Keratinocyte (primary cell): Measurements from ENCODE around the gene MORF4L1. TPM values are rescaled to one million over a fixed set of nuclear protein-coding genes. Genes with fewer than 3 reads are reported as not detected.

Experiments used
- DNase-seq: peaks from one replicate; pipeline ENCODE4 v3.0.0-alpha.2; 2011; ENCODE audit warnings: low read depth, missing footprints, low spot score
- FAIRE-seq: peaks from 2 replicates; lab custom pipeline; 2011; peaks lifted over from hg19 to GRCh38; lab: Jason Lieb, UNC
- H2AFZ ChIP-seq: 2 replicates; pipeline ENCODE4 v1.6.0; 2012; ENCODE audit warnings: low read length, control low read depth, inconsistent platforms; ENCODE audit not compliant: control insufficient read depth
- H3K27ac ChIP-seq: 2 replicates; pipeline ENCODE4 v1.5.1; 2011; ENCODE audit warnings: low read length; ENCODE audit not compliant: control insufficient read depth, insufficient read depth
- H3K27me3 ChIP-seq: 3 replicates; pipeline ENCODE4 v1.6.0; 2011; ENCODE audit warnings: low read length; ENCODE audit not compliant: control insufficient read depth, insufficient read depth; ENCODE audit errors: extremely low read depth
- H3K36me3 ChIP-seq, 2 experiments: 2 replicates in 1 of 2; 3 replicates in 1 of 2; pipeline ENCODE4 v1.5.1; 2011; ENCODE audit warnings: low read length in 2 of 2, mild to moderate bottlenecking in 1 of 2; ENCODE audit not compliant: control insufficient read depth in 2 of 2, insufficient read depth in 2 of 2; ENCODE audit errors: extremely low read depth in 1 of 2
- H3K4me1 ChIP-seq: 3 replicates; pipeline ENCODE4 v1.5.1; 2011; ENCODE audit warnings: low read length; ENCODE audit not compliant: control insufficient read depth, insufficient read depth; ENCODE audit errors: extremely low read depth
- H3K4me2 ChIP-seq: 3 replicates; pipeline ENCODE4 v1.6.0; 2011; ENCODE audit warnings: low read depth, low read length; ENCODE audit not compliant: control insufficient read depth, insufficient read depth; ENCODE audit errors: extremely low read depth
- H3K4me3 ChIP-seq, 3 experiments: fragments of 200-600 bp in 1 of 3; sonication (generic) in 1 of 3; 2 replicates in 2 of 3; 3 replicates in 1 of 3; pipeline ENCODE4 v1.5.1; 2011 to 2016; ENCODE audit warnings: low read length in 3 of 3, mild to moderate bottlenecking in 3 of 3, control low read depth in 2 of 3, inconsistent platforms in 1 of 3, low read depth in 1 of 3, mixed read lengths in 1 of 3, mixed run types in 1 of 3, moderate library complexity in 1 of 3; ENCODE audit not compliant: control insufficient read depth in 2 of 3, insufficient read depth in 2 of 3; ENCODE audit errors: extremely low read depth in 1 of 3
- H3K79me2 ChIP-seq: 2 replicates; pipeline ENCODE4 v1.6.0; 2012; ENCODE audit warnings: low read length; ENCODE audit not compliant: control insufficient read depth, insufficient read depth
- H3K9ac ChIP-seq: 3 replicates; pipeline ENCODE4 v1.6.0; 2011; ENCODE audit warnings: low read length; ENCODE audit not compliant: control insufficient read depth, insufficient read depth; ENCODE audit errors: extremely low read depth
- H3K9me1 ChIP-seq: 3 replicates; pipeline ENCODE4 v1.6.0; 2011; ENCODE audit warnings: low read length; ENCODE audit not compliant: control insufficient read depth, insufficient read depth; ENCODE audit errors: extremely low read depth
- H3K9me3 ChIP-seq: 2 replicates; pipeline ENCODE4 v1.5.1; 2012; ENCODE audit warnings: low read depth, low read length; ENCODE audit not compliant: control insufficient read depth
- H4K20me1 ChIP-seq: 3 replicates; pipeline ENCODE4 v1.6.0; 2011; ENCODE audit warnings: low read length; ENCODE audit not compliant: control insufficient read depth, insufficient read depth; ENCODE audit errors: extremely low read depth
- EZH2 ChIP-seq: IDR thresholded peaks from one replicate; pipeline ENCODE4 v1.6.1; 2012; ENCODE audit warnings: inconsistent platforms, mild to moderate bottlenecking, low read length, moderate library complexity
- dilution Hi-C: fragments of 300-500 bp; cut with MboI; formaldehyde crosslinking; loops from one replicate; pipeline ENCODE4 v1.7.0; 2020; ENCODE audit warnings: low sequenced_read_pairs; ENCODE audit not compliant: extremely low pct_ligation_motif_present
- polyA plus RNA-seq, 5 experiments: library from polyadenylated mRNA; depleted of rRNA in 3 of 5; stranded (reverse) in 3 of 5; stranded (forward) in 1 of 5; unstranded in 1 of 5; fragments of >200 nt; gene quantifications; 1 replicate in 1 of 5; 2 replicates in 3 of 5; 3 replicates in 1 of 5; pipeline versions ENCODE4 v1.2.1 to v1.2.3, GENCODE V29; 2011 to 2012; ENCODE audit warnings: missing spikeins in 2 of 5, low read depth in 1 of 5, low replicate concordance in 1 of 5
- TF ChIP-seq, protein P1 (sequence below), 3 experiments: IDR thresholded peaks in 1 of 3; conservative IDR thresholded peaks in 1 of 3; optimal IDR thresholded peaks in 1 of 3; 2 replicates in 2 of 3; 3 replicates in 1 of 3; pipeline versions ENCODE3 to v1.5.1; 2011; ENCODE audit warnings: low read length in 3 of 3, mild to moderate bottlenecking in 3 of 3, moderate library complexity in 2 of 3, control low read depth in 1 of 3, inconsistent platforms in 1 of 3; ENCODE audit not compliant: insufficient read depth in 2 of 3; ENCODE audit errors: extremely low read depth in 1 of 3

Gene MORF4L1
- polyA plus RNA-seq, 1 donor (not counting 4 experiments of a cell fraction or from before 2014, with no cell fraction given): 281 TPM

- Histone ChIP-seq H3K4me2 (peak overlapping the region; percentile 67), H3K27ac (peak overlapping the region; percentile 63), H3K4me1 (peaks cover 23% of the 10 kb centered on the region), H3K36me3 (peaks cover 3 to 13% of the 10 kb centered on the region in 2 experiments), H3K27me3 (no peaks in the 10 kb centered on the region), H2AFZ (no peak overlapping the region), H3K79me2 (no peaks in the 10 kb centered on the region), H3K9ac (no peak overlapping the region), H4K20me1 (no peaks in the 10 kb centered on the region), H3K9me1 (peaks cover 4% of the 10 kb centered on the region), H3K9me3 (no peaks in the 10 kb centered on the region), H3K4me3 (no peak overlapping the region)
- dilution Hi-C loops: no loop called here
- no peak for FAIRE-seq
- TF ChIP-seq, protein P1, sequence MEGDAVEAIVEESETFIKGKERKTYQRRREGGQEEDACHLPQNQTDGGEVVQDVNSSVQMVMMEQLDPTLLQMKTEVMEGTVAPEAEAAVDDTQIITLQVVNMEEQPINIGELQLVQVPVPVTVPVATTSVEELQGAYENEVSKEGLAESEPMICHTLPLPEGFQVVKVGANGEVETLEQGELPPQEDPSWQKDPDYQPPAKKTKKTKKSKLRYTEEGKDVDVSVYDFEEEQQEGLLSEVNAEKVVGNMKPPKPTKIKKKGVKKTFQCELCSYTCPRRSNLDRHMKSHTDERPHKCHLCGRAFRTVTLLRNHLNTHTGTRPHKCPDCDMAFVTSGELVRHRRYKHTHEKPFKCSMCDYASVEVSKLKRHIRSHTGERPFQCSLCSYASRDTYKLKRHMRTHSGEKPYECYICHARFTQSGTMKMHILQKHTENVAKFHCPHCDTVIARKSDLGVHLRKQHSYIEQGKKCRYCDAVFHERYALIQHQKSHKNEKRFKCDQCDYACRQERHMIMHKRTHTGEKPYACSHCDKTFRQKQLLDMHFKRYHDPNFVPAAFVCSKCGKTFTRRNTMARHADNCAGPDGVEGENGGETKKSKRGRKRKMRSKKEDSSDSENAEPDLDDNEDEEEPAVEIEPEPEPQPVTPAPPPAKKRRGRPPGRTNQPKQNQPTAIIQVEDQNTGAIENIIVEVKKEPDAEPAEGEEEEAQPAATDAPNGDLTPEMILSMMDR (optimal IDR thresholded peaks at IDR 0.05 in 1 of 3, IDR thresholded peaks at IDR 0.05 in 1 of 3, conservative IDR thresholded peaks at IDR 0.05 in 1 of 3; ENCODE audit: extremely low read depth in 1 of 3, insufficient read depth in 2 of 3, low read length in 3 of 3): no peak
- no peak for TF ChIP-seq EZH2
- DNase-seq: no peak
These were observed 43.4 kb downstream of the MORF4L1 start for GRCh38 chr15:78916088-78916487.

DNA sequence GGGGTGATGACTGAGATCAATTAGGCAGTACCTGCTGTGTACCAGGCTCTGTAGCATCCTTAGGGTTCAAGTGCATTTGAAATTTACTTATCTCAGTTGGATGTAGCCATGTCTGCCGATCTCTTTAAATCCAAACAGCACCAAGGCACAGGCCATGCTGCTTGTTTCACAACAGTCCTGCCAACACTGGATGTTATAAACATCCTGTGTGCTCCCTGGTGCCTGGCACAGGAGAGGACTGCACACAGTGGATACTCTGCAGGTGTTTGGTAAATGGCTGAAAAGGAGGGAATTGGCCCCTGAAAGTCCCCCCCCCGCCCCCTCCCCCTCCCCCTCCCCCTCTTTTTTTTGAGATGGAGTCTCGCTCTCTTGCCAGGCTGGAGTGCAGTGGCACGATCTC is 45.2 kb downstream of the MORF4L1 start:
- peaks cover 4% of the 10 kb centered on the region for H3K9me1 ChIP-seq
- H3K9me3 ChIP-seq: no peaks in the 10 kb centered on the region
- H3K4me3 ChIP-seq: no peak overlapping the region
- no peak for DNase-seq
- no peak overlapping the region for H3K27ac ChIP-seq
- dilution Hi-C loops: no loop called here
- H3K36me3 ChIP-seq: peaks cover 9 to 15% of the 10 kb centered on the region in 2 experiments
- H3K27me3 ChIP-seq: no peaks in the 10 kb centered on the region
- H4K20me1 ChIP-seq: no peaks in the 10 kb centered on the region
- no peak for TF ChIP-seq EZH2
- TF ChIP-seq, protein P1 (optimal IDR thresholded peaks at IDR 0.05 in 1 of 3, IDR thresholded peaks at IDR 0.05 in 1 of 3, conservative IDR thresholded peaks at IDR 0.05 in 1 of 3; ENCODE audit: extremely low read depth in 1 of 3, insufficient read depth in 2 of 3, low read length in 3 of 3): no peak
- peaks cover 23% of the 10 kb centered on the region for H3K4me1 ChIP-seq
- H3K9ac ChIP-seq: no peak overlapping the region
- no peak overlapping the region for H2AFZ ChIP-seq
- H3K4me2 ChIP-seq: no peak overlapping the region
- H3K79me2 ChIP-seq: no peaks in the 10 kb centered on the region
- FAIRE-seq: no peak
